Measurements from ENCODE around the gene TMEM117. TPM values are rescaled to one million over a fixed set of nuclear protein-coding genes. Genes with fewer than 3 reads are reported as not detected.

The TMEM117 gene
- total RNA-seq, 1 donor from 2014 or later, result 13.1 TPM

DNA sequence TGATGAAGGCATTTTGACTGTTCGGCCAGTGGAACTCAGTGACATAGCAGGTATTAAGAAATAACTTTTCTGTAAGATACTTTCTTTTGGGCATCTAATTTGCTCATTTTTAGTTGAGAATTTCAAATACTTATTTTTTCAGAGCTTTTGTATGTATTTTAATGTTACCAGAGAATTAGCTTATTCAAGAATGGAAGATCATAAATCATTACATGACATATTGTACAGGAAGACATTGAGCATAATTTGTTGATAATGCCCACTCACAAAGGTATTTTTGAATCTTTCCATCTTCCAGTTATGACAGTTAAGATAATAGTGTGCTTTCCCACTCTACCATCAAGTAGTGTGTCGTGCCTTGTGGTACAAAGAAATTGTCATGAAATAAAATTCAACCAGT lies 36.5 kb downstream of the TMEM117 start:
- Histone ChIP-seq H3K4me1 (ENCODE audit: insufficient read depth, low read length) (no peaks in the 10 kb centered on the region), H4K20me1 (ENCODE audit: insufficient read depth, low read length) (no peaks in the 10 kb centered on the region), H3K4me3 (ENCODE audit: insufficient read depth, low read depth, low read length) (no peak overlapping the region), H3K27ac (ENCODE audit: low read depth, low read length) (no peak overlapping the region), H3K27me3 (ENCODE audit: insufficient read depth, low read length) (no peaks in the 10 kb centered on the region), H2AFZ (ENCODE audit: low read depth, low read length) (no peak overlapping the region), H3K79me2 (ENCODE audit: insufficient read depth, low read length) (no peaks in the 10 kb centered on the region), H3K36me3 (ENCODE audit: insufficient read depth, low read length) (no peaks in the 10 kb centered on the region), H3K9ac (ENCODE audit: low read length) (no peak overlapping the region), H3K4me2 (ENCODE audit: low read length) (no peak overlapping the region), H3K9me3 (ENCODE audit: insufficient read depth, low read depth, low read length) (no peaks in the 10 kb centered on the region)
- FAIRE-seq (no peak), DNase-seq (ENCODE audit: low read depth) (no peak)
- Mint-ChIP-seq H3K9me3 (ENCODE audit: unreplicated experiment) (no peaks in the 10 kb centered on the region), H3K27me3 (ENCODE audit: low read depth, unreplicated experiment) (no peaks in the 10 kb centered on the region), H3K27ac (ENCODE audit: unreplicated experiment) (no peak overlapping the region), H3K4me1 (ENCODE audit: low read depth, unreplicated experiment) (no peaks in the 10 kb centered on the region), H3K36me3 (ENCODE audit: low read depth, unreplicated experiment) (no peaks in the 10 kb centered on the region), H3K4me3 (ENCODE audit: unreplicated experiment) (no peak overlapping the region)
- TF ChIP-seq EZH2 (IDR thresholded peaks at IDR 0.05; ENCODE audit: insufficient read depth, low read length), result no peak
- TF ChIP-seq, protein P1, sequence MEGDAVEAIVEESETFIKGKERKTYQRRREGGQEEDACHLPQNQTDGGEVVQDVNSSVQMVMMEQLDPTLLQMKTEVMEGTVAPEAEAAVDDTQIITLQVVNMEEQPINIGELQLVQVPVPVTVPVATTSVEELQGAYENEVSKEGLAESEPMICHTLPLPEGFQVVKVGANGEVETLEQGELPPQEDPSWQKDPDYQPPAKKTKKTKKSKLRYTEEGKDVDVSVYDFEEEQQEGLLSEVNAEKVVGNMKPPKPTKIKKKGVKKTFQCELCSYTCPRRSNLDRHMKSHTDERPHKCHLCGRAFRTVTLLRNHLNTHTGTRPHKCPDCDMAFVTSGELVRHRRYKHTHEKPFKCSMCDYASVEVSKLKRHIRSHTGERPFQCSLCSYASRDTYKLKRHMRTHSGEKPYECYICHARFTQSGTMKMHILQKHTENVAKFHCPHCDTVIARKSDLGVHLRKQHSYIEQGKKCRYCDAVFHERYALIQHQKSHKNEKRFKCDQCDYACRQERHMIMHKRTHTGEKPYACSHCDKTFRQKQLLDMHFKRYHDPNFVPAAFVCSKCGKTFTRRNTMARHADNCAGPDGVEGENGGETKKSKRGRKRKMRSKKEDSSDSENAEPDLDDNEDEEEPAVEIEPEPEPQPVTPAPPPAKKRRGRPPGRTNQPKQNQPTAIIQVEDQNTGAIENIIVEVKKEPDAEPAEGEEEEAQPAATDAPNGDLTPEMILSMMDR (IDR thresholded peaks at IDR 0.05; ENCODE audit: insufficient read depth, low read depth, low read length), result no peak

DNA sequence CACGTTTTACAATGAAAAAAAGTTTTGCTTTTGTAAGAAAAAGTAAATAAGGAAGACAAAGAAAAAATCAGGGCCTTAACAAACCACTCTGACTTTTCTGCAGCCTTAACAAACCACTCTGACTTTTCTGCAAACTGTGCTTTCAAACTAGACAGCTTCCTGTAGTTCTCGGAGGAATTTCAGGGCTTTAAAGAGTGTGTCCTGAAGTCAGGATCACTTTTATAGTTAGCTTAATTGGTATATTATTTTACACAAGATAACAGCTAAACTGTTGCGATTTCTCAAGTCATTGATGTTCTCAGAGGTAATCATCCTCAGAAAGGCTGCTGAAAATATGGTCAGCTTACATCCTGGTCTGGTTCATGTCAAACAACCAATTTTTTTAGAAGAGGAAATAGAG lies 42.2 kb downstream of the TMEM117 start:
- Histone ChIP-seq H3K27ac (ENCODE audit: low read depth, low read length) (no peak overlapping the region), H2AFZ (ENCODE audit: low read depth, low read length) (no peak overlapping the region), H3K4me3 (ENCODE audit: insufficient read depth, low read depth, low read length) (no peak overlapping the region), H3K36me3 (ENCODE audit: insufficient read depth, low read length) (no peaks in the 10 kb centered on the region), H3K9me3 (ENCODE audit: insufficient read depth, low read depth, low read length) (no peaks in the 10 kb centered on the region), H4K20me1 (ENCODE audit: insufficient read depth, low read length) (no peaks in the 10 kb centered on the region), H3K9ac (ENCODE audit: low read length) (no peak overlapping the region), H3K4me1 (ENCODE audit: insufficient read depth, low read length) (no peaks in the 10 kb centered on the region), H3K27me3 (ENCODE audit: insufficient read depth, low read length) (no peaks in the 10 kb centered on the region), H3K79me2 (ENCODE audit: insufficient read depth, low read length) (no peaks in the 10 kb centered on the region), H3K4me2 (ENCODE audit: low read length) (no peak overlapping the region)
- Mint-ChIP-seq H3K4me1 (ENCODE audit: low read depth, unreplicated experiment) (no peaks in the 10 kb centered on the region), H3K27ac (ENCODE audit: unreplicated experiment) (no peak overlapping the region), H3K27me3 (ENCODE audit: low read depth, unreplicated experiment) (no peaks in the 10 kb centered on the region), H3K9me3 (ENCODE audit: unreplicated experiment) (no peaks in the 10 kb centered on the region), H3K4me3 (ENCODE audit: unreplicated experiment) (no peak overlapping the region), H3K36me3 (ENCODE audit: low read depth, unreplicated experiment) (no peaks in the 10 kb centered on the region)
- FAIRE-seq (no peak), DNase-seq (ENCODE audit: low read depth) (no peak)
- TF ChIP-seq, protein P1 (IDR thresholded peaks at IDR 0.05; ENCODE audit: insufficient read depth, low read depth, low read length), result no peak
- TF ChIP-seq EZH2 (IDR thresholded peaks at IDR 0.05; ENCODE audit: insufficient read depth, low read length), result no peak

DNA sequence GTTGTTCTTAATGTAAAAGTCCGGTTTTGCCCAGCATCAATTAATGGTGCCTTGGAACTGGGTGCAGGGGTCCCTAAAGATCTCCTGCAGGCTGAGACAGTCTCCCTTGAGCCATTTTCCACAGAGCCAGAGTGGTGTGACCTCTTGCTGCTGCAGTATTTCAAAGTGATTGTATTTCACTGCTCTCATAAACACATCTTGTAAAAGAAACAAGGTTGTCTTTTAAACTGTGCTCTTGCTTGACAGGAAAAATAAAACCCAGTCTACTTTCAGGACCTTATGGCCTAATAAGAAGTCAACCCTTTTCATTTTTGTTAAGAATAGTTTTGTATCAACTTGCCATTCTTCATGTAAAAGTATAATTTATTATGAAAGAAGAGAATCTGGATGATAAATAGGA lies 44.7 kb downstream of the TMEM117 start:
- Mint-ChIP-seq H3K36me3 (ENCODE audit: low read depth, unreplicated experiment) (no peaks in the 10 kb centered on the region), H3K9me3 (ENCODE audit: unreplicated experiment) (no peaks in the 10 kb centered on the region), H3K4me1 (ENCODE audit: low read depth, unreplicated experiment) (peaks cover 9% of the 10 kb centered on the region), H3K27me3 (ENCODE audit: low read depth, unreplicated experiment) (no peaks in the 10 kb centered on the region), H3K27ac (ENCODE audit: unreplicated experiment) (no peak overlapping the region), H3K4me3 (ENCODE audit: unreplicated experiment) (no peak overlapping the region)
- Histone ChIP-seq H3K4me3 (ENCODE audit: insufficient read depth, low read depth, low read length) (no peak overlapping the region), H3K4me2 (ENCODE audit: low read length) (no peak overlapping the region), H3K27ac (ENCODE audit: low read depth, low read length) (no peak overlapping the region), H3K4me1 (ENCODE audit: insufficient read depth, low read length) (no peaks in the 10 kb centered on the region), H4K20me1 (ENCODE audit: insufficient read depth, low read length) (no peaks in the 10 kb centered on the region), H3K79me2 (ENCODE audit: insufficient read depth, low read length) (no peaks in the 10 kb centered on the region), H3K27me3 (ENCODE audit: insufficient read depth, low read length) (no peaks in the 10 kb centered on the region), H3K9me3 (ENCODE audit: insufficient read depth, low read depth, low read length) (no peaks in the 10 kb centered on the region), H3K36me3 (ENCODE audit: insufficient read depth, low read length) (no peaks in the 10 kb centered on the region), H2AFZ (ENCODE audit: low read depth, low read length) (no peak overlapping the region), H3K9ac (ENCODE audit: low read length) (no peak overlapping the region)
- no peak for DNase-seq (ENCODE audit: low read depth)
- TF ChIP-seq, protein P1 (IDR thresholded peaks at IDR 0.05; ENCODE audit: insufficient read depth, low read depth, low read length), result no peak
- no peak for TF ChIP-seq EZH2 (IDR thresholded peaks at IDR 0.05; ENCODE audit: insufficient read depth, low read length)
- no peak for FAIRE-seq
